HFFc6 (cell line): ENCODE results near the gene RANGRF. TPM values are rescaled to one million over a fixed set of nuclear protein-coding genes. Genes with fewer than 3 reads are reported as not detected.
"Not testable (repeated sequence)": the region's sequence is repeated elsewhere in the genome, so short reads cannot be mapped to it uniquely, and the experiment has no call there.

Source experiments
- DNase-seq: peaks from one replicate; pipeline ENCODE4 v3.0.0-alpha.2; 2018
- H3K27ac Mint-ChIP-seq: 2 replicates; pipeline ENCODE4 v1.8.0; 2020; ENCODE audit warnings: mild to moderate bottlenecking, mixed read lengths
- H3K27me3 Mint-ChIP-seq: 2 replicates; pipeline ENCODE4 v1.8.0; 2021; ENCODE audit warnings: mild to moderate bottlenecking, moderate library complexity, mixed read lengths; ENCODE audit not compliant: insufficient read depth
- H3K36me3 Mint-ChIP-seq: 2 replicates; pipeline ENCODE4 v1.8.0; 2021; ENCODE audit warnings: low read depth, mixed read lengths
- H3K4me1 Mint-ChIP-seq: 2 replicates; pipeline ENCODE4 v1.8.0; 2020; ENCODE audit warnings: low read depth, mixed read lengths
- H3K4me3 Mint-ChIP-seq: 2 replicates; pipeline ENCODE4 v1.8.0; 2020; ENCODE audit warnings: mild to moderate bottlenecking, moderate library complexity, mixed read lengths
- H3K9me3 Mint-ChIP-seq: 2 replicates; pipeline ENCODE4 v1.8.0; 2020; ENCODE audit warnings: mild to moderate bottlenecking, mixed read lengths
- CTCF ChIP-seq: fragments of 200-600 bp; sonication (generic); IDR thresholded peaks from 2 replicates; pipeline ENCODE4 v1.5.0; 2021; ENCODE audit warnings: antibody characterized with exemption, mild to moderate bottlenecking
- total RNA-seq, 6 experiments: library from RNA; stranded (reverse); fragmentation: NEBNext Ultra II Directional; extraction: Animal tissue kit (Norgen Biotek cat#: 25700); gene quantifications; 2 replicates in 1 of 6; 3 replicates in 5 of 6; pipeline ENCODE4 v1.2.3, GENCODE V29; 2021

Gene RANGRF
- total RNA-seq, 6 experiments from 2014 or later, result 27.8 to 32.2 (median 30.9) TPM

- Mint-ChIP-seq H3K9me3 (no peaks in the 10 kb centered on the region), H3K27ac (peak overlapping the region; percentile 99), H3K27me3 (peaks cover 8% of the 10 kb centered on the region; the same call in 1 of the 2 replicates), H3K4me1 (peaks cover 21% of the 10 kb centered on the region), H3K36me3 (peaks cover 8% of the 10 kb centered on the region), H3K4me3 (peak overlapping the region; percentile 100)
- no peak for DNase-seq
- TF ChIP-seq CTCF, result no peak
Measured at GRCh38 chr17:8249621-8250500, 38.6 kb upstream of the RANGRF start.

DNA sequence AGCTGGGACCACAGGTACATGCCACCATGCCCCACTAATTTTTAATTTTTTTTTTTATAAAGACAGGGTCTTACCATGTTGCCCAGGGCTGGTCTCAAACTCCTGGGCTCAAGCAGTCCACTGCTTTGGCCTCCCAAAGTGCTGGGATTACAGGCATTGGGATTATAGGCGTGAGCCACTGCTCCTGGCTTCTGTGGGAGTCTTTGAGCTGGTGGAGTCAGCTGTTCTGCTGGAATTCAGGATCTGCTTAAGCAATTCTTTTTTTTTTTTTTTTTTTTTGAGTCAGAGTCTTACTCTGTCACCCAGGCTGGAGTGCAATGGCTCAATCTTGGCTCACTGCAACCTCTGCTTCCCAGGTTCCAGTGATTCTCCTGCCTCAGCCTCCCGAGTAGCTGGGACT is 37.1 kb upstream of the RANGRF start:
- not testable (repeated sequence) for H3K27ac Mint-ChIP-seq, H3K27me3 Mint-ChIP-seq, H3K9me3 Mint-ChIP-seq, DNase-seq, H3K36me3 Mint-ChIP-seq, H3K4me3 Mint-ChIP-seq
- H3K4me1 Mint-ChIP-seq, result peaks cover 18% of the 10 kb centered on the region

DNA sequence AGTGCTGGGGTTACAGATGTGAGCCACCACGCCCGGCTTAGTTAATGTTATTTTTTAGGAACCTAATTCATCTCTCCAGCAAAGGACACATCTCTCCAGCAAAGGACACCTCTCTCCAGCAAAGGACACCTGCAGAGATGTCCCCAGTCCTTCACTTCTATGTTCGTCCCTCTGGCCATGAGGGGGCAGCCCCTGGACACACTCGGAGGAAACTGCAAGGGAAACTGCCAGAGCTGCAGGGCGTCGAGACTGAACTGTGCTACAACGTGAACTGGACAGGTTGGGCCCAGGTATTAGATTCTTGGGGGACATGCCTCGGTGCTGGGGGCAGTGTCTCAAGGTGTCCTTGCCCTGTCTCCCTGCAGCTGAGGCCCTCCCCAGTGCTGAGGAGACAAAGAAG is 34.7 kb upstream of the RANGRF start:
- Mint-ChIP-seq H3K9me3 (no peaks in the 10 kb centered on the region), H3K36me3 (peaks cover 4% of the 10 kb centered on the region; the same call in 1 of the 2 replicates), H3K27me3 (0 out of 2 replicates have a peak, but pooled peaks cover 6% of the 10 kb centered on the region), H3K27ac (no peak overlapping the region), H3K4me1 (peaks cover 17% of the 10 kb centered on the region), H3K4me3 (no peak overlapping the region)
- DNase-seq, result no peak
- no peak for TF ChIP-seq CTCF

DNA sequence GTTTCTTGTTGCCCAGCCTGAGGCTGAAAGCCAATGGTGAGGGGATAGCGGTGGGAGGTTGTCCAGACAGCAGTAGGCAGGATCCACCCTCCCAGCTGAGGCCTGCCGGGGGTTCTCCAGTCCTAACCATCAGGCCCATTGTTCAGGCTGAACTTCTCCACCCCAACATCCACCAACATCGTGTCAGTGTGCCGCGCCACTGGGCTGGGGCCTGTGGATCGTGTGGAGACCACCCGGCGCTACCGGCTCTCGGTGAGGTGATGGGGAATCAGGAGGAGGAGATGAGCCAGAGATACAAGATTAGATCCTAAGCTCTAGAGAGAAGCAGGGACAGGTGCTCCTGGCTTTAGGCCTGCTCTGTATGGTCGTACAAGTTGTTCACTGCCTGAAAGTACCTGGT is 33.6 kb upstream of the RANGRF start:
- Mint-ChIP-seq H3K4me3 (no peak overlapping the region), H3K27ac (no peak overlapping the region), H3K27me3 (no peaks in the 10 kb centered on the region), H3K4me1 (peaks cover 10% of the 10 kb centered on the region), H3K36me3 (peaks cover 4% of the 10 kb centered on the region; the same call in 1 of the 2 replicates), H3K9me3 (no peaks in the 10 kb centered on the region)
- no peak for DNase-seq
- no peak for TF ChIP-seq CTCF

GRCh38 chr17:8255499-8255898 is 33.0 kb upstream of the RANGRF start:
- DNase-seq, result no peak
- TF ChIP-seq CTCF, result peak; percentile 29; the same call in 1 of the 2 replicates
- Mint-ChIP-seq H3K9me3 (no peaks in the 10 kb centered on the region), H3K36me3 (peaks cover 7% of the 10 kb centered on the region; the same call in 1 of the 2 replicates), H3K27me3 (no peaks in the 10 kb centered on the region), H3K27ac (no peak overlapping the region), H3K4me1 (peaks cover 4% of the 10 kb centered on the region), H3K4me3 (no peak overlapping the region)

GRCh38 chr17:8256291-8256690 is 32.2 kb upstream of the RANGRF start:
- H3K4me1 Mint-ChIP-seq, result no peaks in the 10 kb centered on the region
- no peak for DNase-seq
- no peak for TF ChIP-seq CTCF
- peaks cover 13% of the 10 kb centered on the region; the same call in 1 of the 2 replicates for H3K36me3 Mint-ChIP-seq
- H3K9me3 Mint-ChIP-seq, result no peaks in the 10 kb centered on the region
- no peak overlapping the region for H3K4me3 Mint-ChIP-seq
- no peak overlapping the region for H3K27ac Mint-ChIP-seq
- no peaks in the 10 kb centered on the region for H3K27me3 Mint-ChIP-seq
